ENCODE measurements around the gene COL6A1. TPM values are rescaled to one million over a fixed set of nuclear protein-coding genes. Genes with fewer than 3 reads are reported as not detected.

COL6A1 gene
- total RNA-seq, 1 donor from 2014 or later, result 226 TPM

DNA sequence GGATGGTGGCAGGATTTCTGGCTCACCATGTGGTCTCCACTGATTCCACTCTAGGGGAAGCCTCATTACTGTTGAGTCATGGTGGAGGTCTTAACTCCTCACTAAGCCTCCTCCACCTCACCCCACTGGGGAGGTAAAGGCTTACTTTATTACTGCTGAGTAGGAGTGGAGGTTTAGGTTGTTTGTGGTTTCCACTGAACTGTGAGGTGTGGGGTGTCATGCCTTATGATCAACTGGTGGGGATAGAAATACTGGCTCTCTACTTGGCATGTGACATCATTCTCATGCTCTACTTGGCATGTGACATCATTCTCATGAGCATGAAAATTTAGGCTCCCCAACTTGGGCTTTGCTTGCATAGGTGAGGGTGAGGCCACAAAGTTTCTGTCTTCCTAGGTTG, 35.6 kb downstream of the COL6A1 start:
- TF ChIP-seq CTCF (IDR thresholded peaks at IDR 0.05; ENCODE audit: insufficient read depth, low read length, poor library complexity, severe bottlenecking), result no peak

GRCh38 chr21:46017695-46018094, 36.1 kb downstream of the COL6A1 start:
- DNase-seq (ENCODE audit: low read depth), result no peak
- TF ChIP-seq CTCF (IDR thresholded peaks at IDR 0.05; ENCODE audit: insufficient read depth, low read length, poor library complexity, severe bottlenecking), result no peak
- no peaks in the 10 kb centered on the region for H3K36me3 ChIP-seq (ENCODE audit: control insufficient read depth, insufficient read depth, low read length)
- H3K4me3 ChIP-seq (ENCODE audit: low read depth, low read length), result no peak overlapping the region
- peaks cover 4% of the 10 kb centered on the region for H3K27me3 ChIP-seq (ENCODE audit: control insufficient read depth, insufficient read depth, low read length)

More for the DNA sequence above, 35.6 kb downstream of the COL6A1 start:
- Histone ChIP-seq H3K27me3 (ENCODE audit: control insufficient read depth, insufficient read depth, low read length) (peaks cover 4% of the 10 kb centered on the region), H3K4me3 (ENCODE audit: low read depth, low read length) (no peak overlapping the region), H3K36me3 (ENCODE audit: control insufficient read depth, insufficient read depth, low read length) (no peaks in the 10 kb centered on the region)
- no peak for DNase-seq (ENCODE audit: low read depth)

GRCh38 chr21:46018615-46019014, 37.0 kb downstream of the COL6A1 start:
- no peaks in the 10 kb centered on the region for H3K36me3 ChIP-seq (ENCODE audit: control insufficient read depth, insufficient read depth, low read length)
- no peak for DNase-seq (ENCODE audit: low read depth)
- no peak for TF ChIP-seq CTCF (IDR thresholded peaks at IDR 0.05; ENCODE audit: insufficient read depth, low read length, poor library complexity, severe bottlenecking)
- peaks cover 4% of the 10 kb centered on the region for H3K27me3 ChIP-seq (ENCODE audit: control insufficient read depth, insufficient read depth, low read length)
- H3K4me3 ChIP-seq (ENCODE audit: low read depth, low read length), result no peak overlapping the region

GRCh38 chr21:46020581-46020980, 39.0 kb downstream of the COL6A1 start:
- Histone ChIP-seq H3K36me3 (ENCODE audit: control insufficient read depth, insufficient read depth, low read length) (no peaks in the 10 kb centered on the region), H3K27me3 (ENCODE audit: control insufficient read depth, insufficient read depth, low read length) (peaks cover 4% of the 10 kb centered on the region), H3K4me3 (ENCODE audit: low read depth, low read length) (no peak overlapping the region)
- no peak for TF ChIP-seq CTCF (IDR thresholded peaks at IDR 0.05; ENCODE audit: insufficient read depth, low read length, poor library complexity, severe bottlenecking)
- DNase-seq (ENCODE audit: low read depth), result no peak

DNA sequence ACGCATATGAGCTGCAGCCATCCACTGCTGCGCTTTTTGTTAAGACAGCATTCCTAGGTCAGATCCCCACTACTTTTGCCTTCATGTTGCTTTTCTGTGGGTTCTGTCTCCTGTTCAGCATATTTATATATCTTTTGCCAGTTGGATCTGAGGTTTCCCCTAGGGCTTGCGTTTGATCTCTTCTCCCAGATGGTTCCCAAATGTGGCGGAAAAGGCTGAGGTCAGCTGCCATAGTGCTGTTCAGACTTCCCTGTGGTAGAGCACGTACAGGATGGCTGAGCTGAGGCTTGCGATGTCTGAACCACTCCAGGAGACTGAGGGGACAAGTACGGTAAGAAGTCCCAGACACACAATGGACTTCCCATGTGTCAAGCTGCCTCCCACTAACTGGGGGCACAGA, 39.8 kb downstream of the COL6A1 start:
- no peak for DNase-seq (ENCODE audit: low read depth)
- H3K27me3 ChIP-seq (ENCODE audit: control insufficient read depth, insufficient read depth, low read length), result peaks cover 4% of the 10 kb centered on the region
- TF ChIP-seq CTCF (IDR thresholded peaks at IDR 0.05; ENCODE audit: insufficient read depth, low read length, poor library complexity, severe bottlenecking), result no peak

GRCh38 chr21:46021978-46022544, 40.5 kb downstream of the COL6A1 start:
- no peak for TF ChIP-seq CTCF (IDR thresholded peaks at IDR 0.05; ENCODE audit: insufficient read depth, low read length, poor library complexity, severe bottlenecking)
- no peak for DNase-seq (ENCODE audit: low read depth)
- no peak overlapping the region for H3K4me3 ChIP-seq (ENCODE audit: low read depth, low read length)
- peaks cover 4% of the 10 kb centered on the region for H3K27me3 ChIP-seq (ENCODE audit: control insufficient read depth, insufficient read depth, low read length)
- no peaks in the 10 kb centered on the region for H3K36me3 ChIP-seq (ENCODE audit: control insufficient read depth, insufficient read depth, low read length)

More for the DNA sequence above, 39.8 kb downstream of the COL6A1 start:
- Histone ChIP-seq H3K4me3 (ENCODE audit: low read depth, low read length) (no peak overlapping the region), H3K36me3 (ENCODE audit: control insufficient read depth, insufficient read depth, low read length) (no peaks in the 10 kb centered on the region)

Data from kidney epithelial cell (primary cell).